Activated CD4-positive, alpha-beta T cell treated with anti-CD3 and anti-CD28 coated beads for 48 hours (primary cell): ENCODE data around the gene IGSF22.
A peak's percentile ranks its signal among the peaks of the same experiment; 100 is the strongest.
"Not testable (repeated sequence)": the region's sequence is repeated elsewhere in the genome, so short reads cannot be mapped to it uniquely, and the experiment has no call there.

Experiments used
- DNase-seq: peaks from one replicate; pipeline ENCODE4 v3.0.0-alpha.2; 2020

Gene IGSF22

DNA sequence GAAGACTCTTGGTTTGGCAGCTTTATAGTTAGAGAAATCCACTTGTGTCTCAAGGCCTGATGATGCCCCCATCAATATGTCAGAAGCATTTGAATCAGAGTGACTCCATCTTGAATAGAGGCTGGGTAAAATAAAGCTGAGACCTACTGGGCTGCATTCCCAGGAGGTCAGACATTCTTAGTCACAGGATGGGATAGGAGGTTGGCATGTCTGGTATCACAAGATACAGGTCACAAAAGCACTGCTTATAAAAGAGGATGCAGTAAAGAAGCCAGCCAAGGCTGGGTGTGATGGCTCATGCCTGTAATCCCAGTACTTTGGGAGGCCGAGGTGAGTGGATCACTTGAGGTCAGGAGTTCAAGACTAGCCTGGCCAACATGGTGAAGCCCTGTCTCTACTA, 44.0 kb downstream of the IGSF22 start:
- DNase-seq = not testable (repeated sequence)

DNA sequence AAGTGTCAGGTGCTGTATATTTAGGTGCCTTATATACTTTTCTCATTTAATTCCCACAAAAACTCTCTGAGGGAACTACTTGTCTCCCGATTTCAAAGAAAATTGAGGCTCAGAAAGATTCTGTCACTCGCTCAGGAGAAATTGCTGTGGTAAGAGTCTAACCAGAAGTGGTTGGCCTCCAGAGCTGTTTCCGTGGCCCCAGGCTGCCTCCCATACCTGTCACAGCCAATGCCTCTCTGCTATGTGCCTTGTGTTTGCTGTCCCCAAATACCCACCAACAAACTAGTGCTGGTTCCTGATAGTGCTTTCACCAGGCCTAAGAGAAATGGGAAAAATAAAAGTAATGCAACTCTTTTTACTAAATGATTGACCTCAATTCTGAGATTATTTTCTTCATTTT, 48.4 kb downstream of the IGSF22 start:
- DNase-seq = no peak

DNA sequence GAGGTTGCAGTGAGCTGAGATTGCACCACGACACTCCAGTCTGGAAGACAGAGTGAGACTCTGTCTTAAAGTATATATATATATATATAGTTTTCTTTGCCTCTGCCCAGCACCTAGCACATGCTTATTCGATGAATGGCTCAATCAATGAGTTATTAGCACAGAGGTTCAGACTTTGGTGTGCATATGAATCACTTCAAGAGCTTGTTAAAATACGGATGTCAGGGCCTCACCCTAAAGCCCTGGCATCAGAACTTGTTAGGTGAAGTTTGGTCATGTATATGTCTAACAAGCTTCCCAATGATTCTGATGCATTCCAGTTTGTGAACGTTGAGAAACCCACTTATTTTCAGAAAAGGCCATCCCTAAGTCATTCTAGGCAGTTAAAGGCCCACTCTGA, 49.2 kb downstream of the IGSF22 start:
- no peak for DNase-seq

DNA sequence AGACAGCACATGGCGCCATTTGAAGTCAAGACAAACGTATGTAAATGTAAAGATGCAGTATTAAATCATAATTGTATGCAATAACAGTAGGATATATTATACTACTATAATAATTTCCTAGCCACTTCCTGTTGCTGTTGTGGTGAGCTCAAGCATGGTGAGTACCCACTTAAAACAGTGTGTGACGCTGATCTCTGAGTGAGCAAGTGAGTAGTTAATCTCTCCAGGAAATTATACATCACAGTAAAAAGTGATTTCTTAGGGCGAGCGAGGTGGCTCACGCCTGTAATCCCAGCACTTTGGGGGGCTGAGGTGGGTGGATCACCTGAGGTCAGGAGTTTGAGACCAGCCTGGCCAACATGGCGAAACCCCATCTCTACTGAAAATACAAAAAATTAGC, 53.8 kb downstream of the IGSF22 start:
- DNase-seq = peak; percentile 43

DNA sequence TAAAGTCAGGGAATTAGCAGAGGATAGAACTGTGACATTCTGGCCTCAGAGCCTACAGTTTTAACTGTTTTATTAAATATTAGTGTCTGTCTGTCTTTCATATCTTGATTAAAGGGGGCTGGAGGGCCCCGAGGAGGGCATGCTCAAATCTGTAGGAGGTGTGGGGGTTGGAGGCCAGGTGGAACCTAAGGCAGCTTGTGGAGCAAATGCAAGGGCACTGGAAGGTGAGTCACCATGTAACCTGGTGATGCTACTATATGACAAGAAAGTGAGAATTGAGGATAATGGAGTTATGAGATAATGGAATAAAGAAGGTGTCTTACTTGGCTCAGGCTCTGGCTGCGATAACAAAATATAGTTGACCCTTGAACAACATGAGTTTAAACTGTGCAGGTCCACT, 54.7 kb downstream of the IGSF22 start:
- DNase-seq = peak; percentile 32

DNA sequence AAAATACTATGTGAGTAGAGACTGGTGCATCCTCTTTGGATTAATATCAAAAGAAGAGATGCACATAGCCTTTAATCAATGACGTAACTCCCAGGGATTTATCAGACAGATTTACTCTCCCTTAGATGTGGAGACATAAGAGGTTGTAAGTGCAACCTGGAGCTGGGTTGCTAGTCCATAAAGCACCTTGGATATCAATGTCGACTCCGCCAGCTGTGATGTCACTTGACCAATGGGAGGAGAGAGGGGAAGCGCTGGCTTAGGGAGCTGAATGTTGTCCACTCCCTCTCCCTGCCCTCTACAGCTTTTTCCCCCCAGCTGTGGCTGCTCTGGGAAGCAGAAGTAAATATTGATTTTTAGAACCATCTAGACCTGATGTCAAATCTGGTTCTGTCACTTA, 56.3 kb downstream of the IGSF22 start:
- no peak for DNase-seq

DNA sequence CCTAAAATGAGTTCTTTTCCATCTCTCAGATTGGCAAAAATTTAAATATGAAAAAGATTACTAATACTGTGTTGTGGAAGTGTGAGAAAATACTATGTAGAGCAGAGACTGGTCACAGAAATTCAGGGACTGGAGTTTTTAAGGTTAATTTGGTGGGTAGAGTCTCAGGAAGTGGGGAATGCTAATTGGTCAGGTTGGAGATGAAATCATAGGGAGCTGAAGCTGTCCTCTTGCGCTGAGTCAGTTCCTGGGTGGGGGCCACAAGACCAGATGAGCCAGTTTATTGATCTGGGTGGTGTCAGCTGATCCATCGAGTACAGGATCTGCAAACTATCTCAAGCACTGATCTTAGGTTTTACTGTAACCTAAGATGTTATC, 56.8 kb downstream of the IGSF22 start:
- peak; percentile 25 for DNase-seq

DNA sequence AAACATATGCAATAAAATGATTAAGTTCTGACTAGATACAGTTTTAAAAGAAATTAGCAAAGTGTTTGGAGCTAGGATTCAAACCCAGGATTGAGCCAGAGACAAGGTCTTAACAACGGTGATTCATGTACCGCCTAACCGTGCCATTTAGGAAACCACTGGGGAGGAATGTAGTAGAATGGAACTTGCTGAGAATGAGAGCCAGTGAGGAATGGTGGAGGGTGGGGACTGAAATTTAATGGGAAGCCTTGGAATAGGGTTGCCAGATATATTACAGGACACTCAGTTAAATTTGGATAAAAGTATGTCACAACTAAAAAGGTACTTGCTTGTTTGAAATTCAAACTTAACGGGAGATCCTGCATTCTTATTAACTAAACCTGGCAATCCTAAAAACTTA, 57.9 kb downstream of the IGSF22 start:
- DNase-seq = no peak

DNA sequence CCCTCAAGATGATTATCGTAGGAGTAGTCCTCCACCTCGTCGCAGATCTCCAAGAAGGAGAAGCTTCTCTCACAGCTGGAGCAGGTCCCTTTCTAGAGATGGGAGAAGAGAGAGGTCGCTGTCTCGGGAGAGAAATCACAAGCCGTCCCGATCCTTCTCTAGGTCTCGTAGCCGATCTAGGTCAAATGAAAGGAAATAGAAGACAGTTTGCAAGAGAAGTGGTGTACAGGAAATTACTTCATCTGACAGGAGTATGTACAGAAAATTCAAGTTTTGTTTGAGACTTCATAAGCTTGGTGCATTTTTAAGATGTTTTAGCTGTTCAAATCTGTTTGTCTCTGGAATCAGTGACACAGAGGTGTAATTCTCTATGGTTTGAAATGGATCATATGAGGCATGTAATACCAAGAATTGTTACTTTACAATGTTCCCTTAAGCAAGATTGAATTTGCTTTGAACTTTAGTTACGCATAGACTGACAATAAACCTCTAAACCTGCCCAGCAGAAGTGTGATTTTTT, 60.6 kb downstream of the IGSF22 start:
- not testable (repeated sequence) for DNase-seq

DNA sequence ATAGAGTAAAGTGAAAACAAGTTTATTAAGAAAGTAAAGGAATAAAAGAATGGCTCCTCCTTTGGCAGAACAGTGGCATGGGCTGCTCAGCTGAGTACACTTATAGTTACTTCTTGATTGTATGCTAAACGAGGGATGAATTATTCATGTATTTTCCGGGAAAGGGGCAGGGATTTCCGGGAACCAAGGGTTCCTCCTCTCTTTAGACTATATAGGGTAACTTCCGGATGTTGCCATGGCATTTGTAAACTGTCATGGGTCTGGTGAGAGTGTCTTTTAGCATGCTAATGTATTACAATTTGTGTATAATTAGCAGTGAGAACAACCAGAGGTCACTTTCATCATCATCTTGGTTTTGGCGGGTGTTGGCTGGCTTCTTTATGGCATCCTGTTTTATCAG, 68.3 kb downstream of the IGSF22 start:
- DNase-seq = no peak
